Activated CD8-positive, alpha-beta memory T cell treated with anti-CD3 and anti-CD28 coated beads, Interleukin-2, amount 50 U/mL, for 4 hours (primary cell): ENCODE results near the gene FTO.

Experiments used
- DNase-seq: peaks from one replicate; pipeline ENCODE4 v3.0.0-alpha.2; 2020

The FTO gene

GRCh38 chr16:53974484-53975080, 270.6 kb downstream of the FTO start:
- no peak for DNase-seq

- no peak for DNase-seq
Measured at GRCh38 chr16:53980675-53981074, 276.7 kb downstream of the FTO start.

GRCh38 chr16:53982631-53983042, 278.7 kb downstream of the FTO start:
- DNase-seq = no peak

DNA sequence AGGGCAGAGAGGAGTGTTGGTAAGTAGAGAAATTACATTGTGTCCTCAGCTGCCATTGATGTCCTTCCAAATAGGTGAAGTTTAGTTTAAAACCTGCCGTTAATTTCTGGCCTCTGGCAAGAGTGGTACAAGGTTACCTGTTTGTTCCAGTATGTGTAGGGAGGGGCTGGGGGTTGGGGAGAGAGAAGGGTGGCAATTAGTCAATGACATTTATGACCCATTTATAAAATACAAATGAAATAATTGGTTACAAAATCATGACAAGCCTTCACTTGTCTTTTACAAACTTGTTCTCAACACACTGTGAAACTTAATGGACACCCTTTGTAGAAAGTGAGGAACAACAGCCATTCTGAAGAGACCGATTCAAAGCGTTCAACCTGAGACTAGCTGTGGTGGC, 281.0 kb downstream of the FTO start:
- DNase-seq = no peak

- no peak for DNase-seq
Measured at GRCh38 chr16:53985861-53986260, 281.9 kb downstream of the FTO start.

GRCh38 chr16:53986793-53987192, 282.8 kb downstream of the FTO start:
- DNase-seq = no peak

- DNase-seq = no peak
Measured at GRCh38 chr16:53988136-53988535, 284.2 kb downstream of the FTO start.

DNA sequence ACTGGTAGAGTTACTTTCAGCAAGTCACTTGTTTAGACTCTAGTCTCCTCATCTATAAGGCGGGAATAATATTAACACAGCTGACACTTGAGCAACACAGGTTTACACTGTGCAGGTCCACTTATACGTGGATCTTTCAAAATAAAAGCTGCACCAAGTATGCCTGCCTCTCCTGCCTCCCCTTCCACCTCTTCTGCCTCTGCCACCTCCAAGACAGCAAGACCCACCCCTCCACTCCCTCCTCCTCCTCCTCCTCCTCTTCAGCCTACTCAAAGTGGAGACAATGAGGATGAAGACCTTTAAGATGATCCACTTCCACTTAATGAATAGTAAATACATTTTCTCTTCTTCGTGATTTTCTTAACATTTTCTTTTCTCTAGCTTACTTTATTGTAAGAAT, 285.6 kb downstream of the FTO start:
- DNase-seq = no peak

- DNase-seq = no peak
Measured at GRCh38 chr16:53991754-53992378, 287.9 kb downstream of the FTO start.

GRCh38 chr16:53995378-53995777, 291.4 kb downstream of the FTO start:
- no peak for DNase-seq

- no peak for DNase-seq
Measured at GRCh38 chr16:53996961-53997360, 293.0 kb downstream of the FTO start.

DNA sequence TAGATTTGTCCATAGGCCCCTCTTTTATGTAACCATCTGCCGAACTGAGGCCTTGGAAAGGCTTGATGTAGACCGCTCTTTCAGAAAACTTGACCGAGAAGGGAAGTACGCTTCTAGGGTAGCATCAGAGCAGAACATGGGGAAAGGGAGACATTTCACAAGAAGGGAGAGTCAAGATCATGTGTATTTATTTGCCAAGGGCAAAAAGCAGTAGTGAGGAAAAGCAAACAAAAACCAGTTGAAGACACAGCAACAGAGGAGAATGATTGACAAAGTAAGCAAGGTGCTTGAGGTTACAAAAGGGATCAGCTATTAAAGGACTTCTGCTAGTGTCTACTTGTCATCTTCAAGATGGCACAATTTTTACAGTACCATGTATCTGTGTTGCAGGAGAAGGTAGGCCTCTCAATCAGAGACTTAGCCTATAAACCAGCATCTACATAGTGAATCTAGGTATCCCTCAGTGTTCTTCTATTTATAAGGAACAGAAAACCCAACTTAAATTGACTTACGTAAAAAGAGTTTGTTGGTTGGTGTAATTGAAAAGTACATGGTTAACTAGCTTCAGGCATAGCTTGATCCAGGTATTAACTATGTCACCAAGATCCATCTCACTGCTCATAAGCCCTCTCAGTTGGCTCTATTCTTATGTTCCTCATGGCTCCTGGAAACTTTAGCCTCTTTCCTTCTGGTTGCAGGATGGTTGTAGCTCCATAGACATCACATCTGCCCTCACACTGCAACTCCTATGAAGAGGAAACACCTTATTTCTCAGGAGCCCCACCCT, 294.3 kb downstream of the FTO start:
- no peak for DNase-seq

GRCh38 chr16:53998966-53999522, 295.1 kb downstream of the FTO start:
- DNase-seq = no peak

- DNase-seq = no peak
Measured at GRCh38 chr16:53999841-54000240, 295.9 kb downstream of the FTO start.

GRCh38 chr16:54000361-54000760, 296.4 kb downstream of the FTO start:
- DNase-seq = no peak

GRCh38 chr16:54006693-54007092, 302.7 kb downstream of the FTO start:
- DNase-seq = no peak

- DNase-seq = no peak
Measured at GRCh38 chr16:54007504-54007903, 303.5 kb downstream of the FTO start.

GRCh38 chr16:54009464-54010176, 305.7 kb downstream of the FTO start:
- DNase-seq = no peak

- DNase-seq = no peak
Measured at GRCh38 chr16:54015147-54015546, 311.2 kb downstream of the FTO start.

DNA sequence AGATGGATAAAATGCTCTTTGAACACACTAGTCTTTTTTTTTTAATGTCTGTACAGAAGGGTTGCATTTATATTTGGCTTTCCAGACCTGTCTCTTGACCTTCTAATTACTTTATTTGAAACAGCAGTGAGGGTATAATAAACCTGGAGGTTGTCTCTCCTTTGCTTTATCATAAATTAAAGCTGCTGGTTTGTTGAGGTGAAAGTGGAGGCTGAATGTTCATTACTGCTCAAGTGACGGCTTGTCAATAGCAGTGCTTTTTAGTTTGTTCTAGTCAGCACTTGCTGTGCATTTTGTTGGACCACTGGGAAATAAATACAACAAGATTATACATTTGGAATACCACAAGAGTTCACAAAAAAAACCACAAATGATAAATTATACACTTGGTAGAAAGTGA, 318.4 kb downstream of the FTO start:
- DNase-seq = no peak

GRCh38 chr16:54026456-54026855, 322.5 kb downstream of the FTO start:
- no peak for DNase-seq

- no peak for DNase-seq
Measured at GRCh38 chr16:54027062-54027461, 323.1 kb downstream of the FTO start.

DNA sequence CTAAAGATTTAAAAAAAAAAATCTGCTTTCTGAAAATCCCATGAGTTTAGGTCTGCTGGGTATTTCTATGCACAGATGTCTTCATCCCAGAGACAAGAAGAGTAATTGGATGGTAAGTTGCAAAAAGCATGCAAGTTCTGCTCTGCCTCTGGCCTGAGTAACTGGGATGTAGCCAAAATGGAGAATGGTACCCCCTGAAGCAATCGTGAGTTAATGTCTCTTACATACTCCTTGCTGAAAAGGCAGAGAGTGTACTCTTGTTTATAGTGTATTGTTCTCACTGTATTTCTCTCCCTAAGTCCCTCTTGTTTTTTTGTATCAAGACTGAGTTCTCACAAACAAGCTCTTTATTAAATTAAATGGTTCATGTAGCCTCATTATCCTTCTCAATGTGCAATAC, 323.6 kb downstream of the FTO start:
- no peak for DNase-seq
